ENCODE data around the gene RTL1. TPM values are rescaled to one million over a fixed set of nuclear protein-coding genes. Genes with fewer than 3 reads are reported as not detected.

RTL1 gene
- total and polyA plus RNA-seq, 2 of the 13 experiments (the other 11 are each of a cell fraction or from before 2014, with no cell fraction given), result not detected

GRCh38 chr14:100904307-100905087 is 975 bp upstream of the RTL1 start (continued):
- TF ChIP-seq FOXO4 (CRISPR knock-in tag; conservative IDR thresholded peaks at IDR 0.05), result no peak

GRCh38 chr14:100903134-100903468 is 421 bp downstream of the RTL1 start:
- H3K4me1 ChIP-seq (ENCODE audit: insufficient read depth, low read length), result peaks cover 54% of the 10 kb centered on the region
- H3K27ac ChIP-seq (ENCODE audit: extremely low read length, insufficient read depth, low read length), result no peak overlapping the region
- ATAC-seq (no peak), FAIRE-seq (no peak), DNase-seq (ENCODE audit: low spot score) (no peak)
- H3K9ac ChIP-seq (ENCODE audit: insufficient read depth, low read depth, low read length), result no peak overlapping the region
- H3K4me2 ChIP-seq (ENCODE audit: low read depth, low read length), result peak overlapping the region; percentile 69
- H3K27me3 ChIP-seq (ENCODE audit: control insufficient read depth in 1 of 2, insufficient read depth in 2 of 2, low read length in 2 of 2), result peaks cover 0 to 44% of the 10 kb centered on the region in 2 experiments; a peak in 3 of 5 replicates
- CTCF ChIA-PET (ENCODE audit: low intra/inter-chr PET ratio, low total read pairs), result interaction anchor here (1.0 to 2.4 kb wide), 3 partner anchors 248 to 725 kb away, joined by 3 to 9 read pairs (median 3); no protein-coding TSS in a partner anchor
- no peaks in the 10 kb centered on the region for H3K9me3 ChIP-seq (ENCODE audit: low read length)
- no peaks in the 10 kb centered on the region for H4K20me1 ChIP-seq (ENCODE audit: insufficient read depth, low read length)
- WGBS (ENCODE audit: low lambda C conversion rate), result 63% methylated on average over 9 of the region's 10 CpGs
- intact Hi-C loops (cut with micrococcal nuclease; ENCODE audit: unreplicated experiment) (loop anchor here (5.0 kb wide), 1 partner anchor 179 kb away; no protein-coding TSS in a partner anchor), in situ Hi-C loops (cut with HindIII; ENCODE audit: extremely low pct_ligation_motif_present, low pct_unique_long_range_greater_than_20kb) (loop anchor here (10.0 kb wide), 2 partner anchors 332 to 762 kb away; no protein-coding TSS in a partner anchor)
- H2AFZ ChIP-seq (ENCODE audit: low read length), result no peak overlapping the region
- no peaks in the 10 kb centered on the region for H3K79me2 ChIP-seq (ENCODE audit: insufficient read depth, low read length)
- H3K36me3 ChIP-seq (replicated peaks in 1 of 2; ENCODE audit: control insufficient read depth in 1 of 2, insufficient read depth in 2 of 2, low read length in 2 of 2), result no peaks in the 10 kb centered on the region
- POLR2A ChIA-PET, result interaction anchor here (1.5 kb wide), 1 partner anchor 153 kb away, joined by 4 read pairs; no protein-coding TSS in a partner anchor
- BruUV-seq (replicated peaks), result no TSS peak
- peak overlapping the region in 1 of 3 experiments; percentile 51; a peak in 1 of 6 replicates for H3K4me3 ChIP-seq (replicated peaks in 1 of 3; ENCODE audit: insufficient read depth in 1 of 3, low read depth in 2 of 3, low read length in 3 of 3)
- TF ChIP-seq ZSCAN29 (CRISPR knock-in tag; conservative IDR thresholded peaks at IDR 0.05) (no peak), GPN1 (CRISPR knock-in tag; IDR thresholded peaks at IDR 0.05; ENCODE audit: borderline replicate concordance) (no peak), ZNF724P (CRISPR knock-in tag; IDR thresholded peaks at IDR 0.05; ENCODE audit: borderline replicate concordance) (no peak), KAT8 (CRISPR knock-in tag; IDR thresholded peaks at IDR 0.05) (no peak), YEATS2 (CRISPR knock-in tag; IDR thresholded peaks at IDR 0.05; ENCODE audit: borderline replicate concordance) (no peak), ZNF709 (CRISPR knock-in tag; IDR thresholded peaks at IDR 0.05) (no peak), ZNF275 (CRISPR knock-in tag; IDR thresholded peaks at IDR 0.05; ENCODE audit: borderline replicate concordance) (no peak), NR3C1 (CRISPR knock-in tag; IDR thresholded peaks at IDR 0.05) (no peak), HOMEZ (CRISPR knock-in tag; IDR thresholded peaks at IDR 0.05; ENCODE audit: low read depth) (no peak), ZNF75D (CRISPR knock-in tag; IDR thresholded peaks at IDR 0.05; ENCODE audit: borderline replicate concordance) (no peak), TFDP2 (CRISPR knock-in tag; IDR thresholded peaks at IDR 0.05) (no peak), TARDBP (CRISPR knock-in tag; IDR thresholded peaks at IDR 0.05) (no peak), SIX1 (CRISPR knock-in tag; IDR thresholded peaks at IDR 0.05; ENCODE audit: borderline replicate concordance) (no peak), NCOA5 (CRISPR knock-in tag; IDR thresholded peaks at IDR 0.05) (no peak)
